Measurements from ENCODE around the gene MAPK4.

The MAPK4 gene

GRCh38 chr18:50629148-50629631 lies 69.3 kb downstream of the MAPK4 start (continued):
- TF ChIP-seq ZNF692 (tag by site-specific recombination; IDR thresholded peaks at IDR 0.05) (peak; percentile 85), ZNF10 (tag by site-specific recombination; IDR thresholded peaks at IDR 0.05) (peak; percentile 53; the same call in 1 of the 2 replicates), MZF1 (tag by site-specific recombination; IDR thresholded peaks at IDR 0.05; ENCODE audit: borderline replicate concordance) (peak; percentile 91), SP3 (tag by site-specific recombination; IDR thresholded peaks at IDR 0.05) (peak; percentile 49; the same call in 1 of the 2 replicates), ZNF112 (tag by site-specific recombination; IDR thresholded peaks at IDR 0.05) (no peak), ZNF704 (tag by site-specific recombination; IDR thresholded peaks at IDR 0.05) (no peak), PRDM4 (tag by site-specific recombination; IDR thresholded peaks at IDR 0.05) (peak; percentile 99), CTCF (tag by site-specific recombination; IDR thresholded peaks at IDR 0.05) (no peak), KLF8 (tag by site-specific recombination; IDR thresholded peaks at IDR 0.05) (peak; percentile 80), ZBTB8A (tag by site-specific recombination; IDR thresholded peaks at IDR 0.05) (peak; percentile 80), ZNF571 (tag by site-specific recombination; IDR thresholded peaks at IDR 0.05) (no peak), TCF7L2 (IDR thresholded peaks at IDR 0.05; ENCODE audit: borderline replicate concordance, low read depth, low read length) (0 out of 2 replicates have a peak, but pooled peaks have one; percentile 14), MYNN (tag by site-specific recombination; IDR thresholded peaks at IDR 0.05; ENCODE audit: borderline replicate concordance) (no peak), ZNF747 (tag by site-specific recombination; IDR thresholded peaks at IDR 0.05) (no peak), ZNF626 (tag by site-specific recombination; IDR thresholded peaks at IDR 0.05) (no peak), ZNF792 (tag by site-specific recombination; IDR thresholded peaks at IDR 0.05) (peak; percentile 88), ZBTB48 (tag by site-specific recombination; IDR thresholded peaks at IDR 0.05) (0 out of 2 replicates have a peak, but pooled peaks have one; percentile 48), SCRT1 (tag by site-specific recombination; IDR thresholded peaks at IDR 0.05; ENCODE audit: borderline replicate concordance) (peak; percentile 87), ZNF366 (tag by site-specific recombination; conservative IDR thresholded peaks at IDR 0.05) (peak; percentile 95), ZNF174 (tag by site-specific recombination; IDR thresholded peaks at IDR 0.05) (no peak), ZBTB49 (tag by site-specific recombination; IDR thresholded peaks at IDR 0.05; ENCODE audit: low read depth) (no peak), ZNF639 (tag by site-specific recombination; IDR thresholded peaks at IDR 0.05) (peak; percentile 91), PRDM2 (tag by site-specific recombination; IDR thresholded peaks at IDR 0.05; ENCODE audit: borderline replicate concordance) (no peak)

All from HEK293 (cell line).